CD4-positive, alpha-beta T cell treated with Interleukin-17A for 4 hours (primary cell): ENCODE measurements around the gene AGPS.
"Not testable (repeated sequence)": the region's sequence is repeated elsewhere in the genome, so short reads cannot be mapped to it uniquely, and the experiment has no call there.

ENCODE experiments used
- DNase-seq: peaks from one replicate; pipeline ENCODE4 v3.0.0-alpha.2; 2020; ENCODE audit warnings: mixed read lengths

The AGPS gene

DNA sequence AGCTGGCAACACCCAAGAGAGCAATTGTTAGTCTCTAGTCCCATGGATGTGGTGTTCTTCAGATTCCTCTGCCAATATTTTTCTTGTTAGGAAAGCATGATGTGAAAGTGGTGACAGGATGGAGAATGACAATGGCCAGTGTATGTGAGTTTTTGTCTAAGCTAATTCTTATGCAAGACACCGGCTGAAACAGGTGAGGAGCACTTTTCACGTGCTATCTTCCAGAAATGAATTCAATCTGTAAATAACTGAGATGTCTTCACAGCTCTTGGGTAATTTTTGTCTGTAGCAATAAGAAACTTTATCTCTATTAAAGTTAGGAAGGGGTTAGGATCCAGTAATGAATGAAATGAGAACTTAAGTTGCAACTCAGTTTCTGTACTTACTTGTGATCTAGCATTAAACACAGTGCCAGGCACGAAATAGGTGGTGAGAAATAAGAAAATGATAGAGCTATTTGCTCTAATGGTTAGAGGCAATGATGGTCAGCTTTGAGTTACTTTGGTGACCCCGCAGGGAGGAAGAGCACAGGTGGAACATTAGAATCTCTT lies 676 bp upstream of the AGPS start:
- no peak for DNase-seq

DNA sequence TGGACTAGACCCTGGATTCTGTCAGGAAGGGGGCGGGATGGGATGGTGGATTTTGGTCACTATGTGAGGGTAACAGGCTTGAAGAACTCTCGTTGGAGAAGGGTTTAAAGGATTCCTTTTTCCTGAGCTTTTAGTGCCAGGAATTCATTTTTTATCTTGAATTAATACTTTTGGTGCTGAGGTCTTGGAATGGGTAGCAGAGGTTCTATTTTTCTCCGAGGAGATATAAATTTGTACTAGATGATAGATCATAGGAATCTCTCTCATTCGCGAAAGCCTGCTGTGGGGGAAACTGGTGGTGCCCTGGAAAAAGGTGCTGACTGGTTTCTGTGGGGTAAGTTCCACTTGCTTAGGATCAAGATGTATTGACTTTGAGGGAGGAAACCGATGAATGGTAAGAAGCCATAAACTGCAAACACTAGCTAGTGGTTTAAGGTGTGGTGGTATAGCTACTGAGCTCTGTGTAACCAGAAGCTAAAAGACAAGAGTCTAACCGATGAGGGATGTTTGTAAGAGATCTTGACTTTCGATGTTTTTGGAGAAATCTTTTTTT lies 706 bp downstream of the AGPS start:
- DNase-seq: peak; percentile 13

DNA sequence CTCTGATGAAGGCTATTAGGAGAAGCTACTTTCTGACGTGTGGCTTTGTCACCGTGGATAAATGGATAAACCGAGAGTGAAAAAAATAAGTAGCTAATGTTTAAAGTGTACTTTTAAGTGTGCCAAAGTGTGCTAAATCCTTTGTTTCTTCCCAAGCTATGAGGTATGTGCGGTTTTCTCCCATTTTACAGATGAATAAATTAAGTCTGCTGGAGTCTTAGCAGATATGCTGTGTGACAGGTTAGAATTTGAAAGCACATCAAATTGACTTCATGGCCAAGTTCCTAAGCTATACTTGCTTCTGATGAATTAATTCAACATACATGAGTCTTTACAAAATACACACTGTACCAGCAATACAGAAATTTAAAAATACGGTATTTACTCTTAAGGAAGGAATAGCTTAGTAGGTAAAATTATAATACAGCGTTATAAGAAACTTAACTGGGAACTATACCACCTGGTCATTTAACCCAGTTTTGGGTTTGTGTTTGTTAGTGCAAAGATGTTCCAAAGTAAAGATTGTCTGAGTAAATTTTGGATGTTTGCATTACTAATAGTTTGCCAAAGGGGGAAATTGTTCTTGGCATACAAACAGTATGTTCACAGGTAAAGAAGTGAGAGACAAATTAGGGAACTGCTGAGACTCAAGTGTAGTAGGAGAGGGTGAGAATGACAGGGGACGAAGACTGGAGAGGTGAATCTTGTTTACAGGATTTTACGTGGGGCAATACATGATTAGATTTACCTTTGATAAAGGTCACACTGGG lies 1.4 kb downstream of the AGPS start:
- no peak for DNase-seq

DNA sequence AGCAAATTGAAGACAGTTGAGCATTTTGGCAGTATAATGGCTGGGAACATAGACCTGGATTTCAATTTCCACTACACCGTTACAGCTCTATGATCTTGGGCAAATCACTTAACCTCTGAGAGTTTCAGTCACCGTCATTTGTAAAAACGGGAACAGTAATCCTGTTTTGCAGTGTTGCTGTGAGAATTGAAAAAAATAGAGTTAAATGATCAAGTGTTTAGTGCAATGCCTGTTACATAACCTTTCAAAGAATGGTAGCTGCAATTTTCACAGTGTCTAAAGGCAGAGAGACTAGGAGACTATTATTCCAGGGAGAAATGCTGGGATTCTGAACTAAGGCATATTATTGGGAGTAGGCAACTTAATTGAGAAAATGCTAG lies 2.0 kb downstream of the AGPS start:
- no peak for DNase-seq

DNA sequence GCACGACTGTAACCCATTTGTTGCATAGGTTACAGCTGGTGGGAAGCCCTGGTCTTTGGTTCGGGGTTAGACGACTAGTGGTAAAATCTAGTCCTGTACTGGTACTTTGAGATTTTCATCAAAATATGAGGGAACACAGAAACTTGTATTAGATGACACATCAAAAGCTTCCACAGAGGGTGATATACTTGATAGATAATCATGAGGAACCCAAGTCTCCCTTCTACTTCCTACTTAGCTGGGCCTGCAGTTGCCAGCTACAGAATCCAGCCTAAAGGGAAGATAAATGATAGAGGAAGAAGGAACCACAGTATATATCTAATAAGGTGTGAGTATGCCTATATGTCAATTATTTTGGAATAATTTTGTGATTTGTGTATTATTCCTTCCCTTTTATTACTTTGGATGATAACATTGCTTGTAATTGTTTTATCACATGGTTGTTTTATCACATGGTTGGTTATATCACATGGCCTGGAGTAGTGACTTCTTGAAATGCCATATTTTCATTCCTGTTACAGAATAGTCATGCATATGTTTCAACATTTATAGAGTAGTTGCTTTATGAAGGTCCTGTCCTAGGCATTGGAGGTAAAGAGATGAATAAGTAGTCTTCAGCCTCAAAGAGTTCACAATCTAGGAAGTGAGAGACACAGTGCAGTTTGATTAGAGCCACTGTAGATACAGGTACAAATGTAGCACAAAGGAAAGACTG lies 2.9 kb downstream of the AGPS start:
- no peak for DNase-seq

DNA sequence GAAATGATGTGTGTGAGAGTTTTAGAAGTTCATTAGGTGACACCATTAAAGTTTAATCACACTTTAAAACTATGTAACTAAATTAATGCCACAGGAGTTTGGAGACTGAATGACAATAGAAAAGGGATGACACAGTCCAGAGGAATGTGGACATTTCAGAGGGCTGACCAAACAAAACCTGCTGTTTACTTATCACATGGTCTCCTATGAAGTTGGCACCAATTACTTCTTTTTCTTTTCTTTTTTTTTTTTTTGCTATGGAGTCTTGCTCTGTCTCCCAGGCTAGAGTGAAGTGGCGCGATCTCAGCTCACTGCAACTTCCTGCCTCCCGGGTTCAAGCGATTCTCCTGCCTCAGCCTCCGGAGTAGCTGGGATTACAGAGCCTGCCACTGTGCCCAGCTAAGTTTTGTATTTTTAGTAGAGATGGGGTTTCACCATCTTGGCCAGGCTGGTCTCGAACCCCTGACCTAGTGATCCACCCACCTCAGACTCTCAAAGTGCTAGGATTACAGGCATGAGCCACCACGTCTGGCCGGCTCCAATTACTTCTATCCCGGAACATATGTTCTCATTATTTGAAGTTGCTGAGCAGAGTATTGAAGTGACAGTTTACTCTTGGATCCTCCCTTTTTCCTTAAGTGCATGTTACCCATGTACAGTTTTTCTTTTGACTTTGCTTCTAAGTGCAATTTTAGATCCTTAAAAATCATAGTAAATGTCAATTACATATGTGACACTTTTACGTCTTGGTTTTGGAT lies 4.3 kb downstream of the AGPS start:
- no peak for DNase-seq

DNA sequence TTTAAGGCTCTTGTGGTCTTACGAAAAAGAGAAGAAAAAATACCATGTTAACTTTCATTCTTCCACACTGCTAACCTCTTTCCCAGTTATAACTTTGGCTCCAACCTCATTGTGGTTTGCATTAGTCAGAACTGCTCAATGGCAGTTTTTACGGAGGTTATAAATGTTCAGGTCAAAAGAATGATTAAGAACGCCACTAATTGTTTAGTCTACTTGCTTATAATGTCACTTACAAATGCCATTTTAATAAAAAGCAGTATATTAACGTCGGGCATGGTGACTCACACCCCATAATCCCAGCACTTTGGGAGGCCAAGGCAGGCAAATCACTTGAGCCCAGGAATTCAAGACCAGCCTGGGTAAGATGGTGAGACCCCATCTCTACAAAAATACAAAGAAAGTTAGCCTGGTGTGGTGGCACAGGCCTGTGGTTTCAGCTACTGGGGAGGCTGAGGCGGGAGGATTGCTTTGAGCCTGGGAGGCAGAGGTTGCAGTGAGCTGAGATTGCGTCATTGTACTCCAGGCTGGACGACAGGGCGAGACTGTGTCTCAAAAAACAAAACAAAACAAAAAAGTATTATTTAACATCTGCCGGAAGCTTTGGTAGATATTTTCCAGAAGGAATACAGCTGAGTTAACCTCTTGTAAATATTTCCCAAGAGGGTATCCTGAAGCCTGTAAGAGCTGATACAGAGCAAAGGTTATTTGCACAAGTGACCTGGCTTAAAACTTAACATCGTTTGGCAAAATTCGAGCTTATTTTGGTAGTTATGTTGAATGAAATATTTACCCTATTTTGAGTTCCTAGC lies 5.1 kb downstream of the AGPS start:
- no peak for DNase-seq

DNA sequence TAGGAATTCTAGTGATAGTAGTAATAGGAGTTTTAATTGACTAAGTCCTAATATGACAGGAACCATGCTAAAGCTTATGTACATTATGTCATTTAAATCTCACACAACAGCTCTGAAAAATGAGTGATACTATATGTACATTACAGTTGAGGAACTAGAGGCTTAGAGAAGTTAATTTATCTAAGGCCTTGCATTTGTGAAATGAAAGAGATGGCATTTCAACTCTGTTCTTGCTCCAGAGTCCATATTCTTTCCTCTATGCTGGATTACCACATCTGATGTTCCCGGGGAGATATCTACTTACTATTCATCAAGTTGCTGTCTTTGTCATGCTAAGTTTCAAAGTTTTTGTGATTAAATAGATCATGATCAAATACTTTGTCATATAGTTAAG lies 5.7 kb downstream of the AGPS start:
- DNase-seq: no peak

DNA sequence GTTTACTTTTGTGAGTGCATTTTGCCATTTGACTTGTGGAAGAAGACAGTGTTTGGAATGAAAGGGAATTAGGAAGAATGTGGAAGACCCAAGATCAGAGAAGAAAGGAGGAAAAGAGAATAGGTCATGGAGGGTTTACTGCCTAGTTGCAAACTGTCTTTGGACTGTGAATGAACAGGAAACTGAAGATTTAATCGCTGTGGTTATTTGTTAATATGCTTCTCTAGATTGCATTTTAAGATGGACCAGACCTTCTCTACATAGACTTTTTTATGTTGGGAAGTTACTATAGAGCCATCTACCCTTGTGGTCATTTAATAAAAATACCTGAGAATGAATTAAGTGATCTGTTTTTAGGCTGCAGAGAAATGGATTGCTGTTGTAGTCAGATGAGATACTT lies 6.2 kb downstream of the AGPS start:
- DNase-seq: no peak

DNA sequence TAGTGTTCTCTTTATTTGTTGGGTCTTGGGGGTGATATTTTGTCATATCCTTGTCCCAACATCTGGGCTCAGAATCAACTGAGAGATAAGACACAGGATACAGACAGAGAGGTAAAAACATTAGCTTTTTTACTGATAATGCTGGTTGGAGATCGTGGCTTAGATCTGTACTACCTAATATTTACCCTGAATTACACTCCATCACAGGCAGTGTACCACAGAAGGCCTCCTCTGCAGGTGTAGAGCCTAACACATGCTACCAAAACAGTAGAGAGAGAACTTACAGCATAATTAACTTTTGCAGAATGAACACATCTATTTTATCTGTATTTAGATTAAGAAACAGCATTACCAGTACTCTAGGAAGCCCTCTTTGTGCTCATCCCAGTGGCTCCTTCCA lies 6.8 kb downstream of the AGPS start:
- no peak for DNase-seq

DNA sequence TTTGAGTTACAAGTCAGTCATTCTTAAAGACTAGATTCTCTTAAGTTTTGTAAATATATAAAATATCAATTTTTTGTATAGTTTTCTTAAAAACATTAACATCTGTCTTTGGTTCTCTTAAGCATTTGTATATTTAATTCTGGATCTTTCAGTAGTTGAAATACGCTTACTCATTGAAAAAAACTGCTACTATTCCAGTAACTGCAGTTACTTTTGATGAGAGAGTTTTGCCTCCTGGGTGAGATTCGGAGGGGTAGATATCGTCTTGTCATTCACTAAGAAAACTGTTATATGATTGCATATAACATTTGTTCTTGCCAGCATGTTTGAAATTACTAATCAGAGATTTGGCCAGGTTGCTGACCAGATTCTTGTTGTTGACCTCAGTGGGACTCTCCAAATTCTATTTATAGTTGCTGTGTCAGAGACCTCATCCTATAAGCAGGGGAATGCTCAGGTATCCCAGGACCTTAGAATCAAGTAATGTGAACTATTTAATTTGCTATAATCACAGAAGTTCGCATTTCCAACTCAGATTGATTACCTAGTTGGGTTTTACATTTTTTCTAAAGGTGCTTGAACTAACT lies 7.9 kb downstream of the AGPS start:
- DNase-seq: no peak

DNA sequence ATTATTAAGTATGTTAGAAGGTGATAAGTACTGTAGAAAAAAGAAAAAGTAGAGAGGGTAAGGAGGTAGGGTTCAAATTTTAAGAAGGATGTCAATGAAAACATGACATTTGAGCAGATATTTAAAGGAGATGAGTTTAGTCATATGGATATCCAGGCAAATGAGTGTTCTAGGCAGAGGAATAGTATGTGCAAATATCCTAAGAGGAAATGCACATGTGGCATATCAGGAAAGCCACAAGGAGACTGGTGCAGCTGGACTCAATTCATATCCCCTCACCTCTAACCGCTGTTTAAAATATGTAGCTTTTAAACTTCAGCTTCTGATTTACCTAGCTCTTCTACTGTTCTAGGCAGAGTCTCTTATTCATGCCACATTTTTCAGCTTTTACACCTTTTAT lies 9.5 kb downstream of the AGPS start:
- DNase-seq: no peak

DNA sequence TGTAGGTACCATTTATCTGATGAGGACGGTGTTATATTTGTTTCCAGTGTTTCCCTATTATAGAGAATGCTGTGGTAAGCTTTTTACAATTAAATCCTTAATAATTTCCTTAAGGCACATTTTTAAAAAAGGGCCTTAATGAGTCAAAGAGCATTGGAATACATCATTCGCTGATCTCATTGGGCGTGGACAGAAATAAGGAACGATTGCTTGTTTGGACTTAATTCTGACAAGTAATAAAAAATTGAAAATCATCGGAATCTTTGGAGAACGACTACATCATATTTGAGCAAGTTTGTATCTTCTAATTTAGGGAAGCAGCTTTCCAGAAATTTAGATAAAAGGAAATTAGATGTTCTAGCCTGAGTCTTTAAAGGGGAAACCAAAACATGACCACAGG lies 11.3 kb downstream of the AGPS start:
- no peak for DNase-seq

DNA sequence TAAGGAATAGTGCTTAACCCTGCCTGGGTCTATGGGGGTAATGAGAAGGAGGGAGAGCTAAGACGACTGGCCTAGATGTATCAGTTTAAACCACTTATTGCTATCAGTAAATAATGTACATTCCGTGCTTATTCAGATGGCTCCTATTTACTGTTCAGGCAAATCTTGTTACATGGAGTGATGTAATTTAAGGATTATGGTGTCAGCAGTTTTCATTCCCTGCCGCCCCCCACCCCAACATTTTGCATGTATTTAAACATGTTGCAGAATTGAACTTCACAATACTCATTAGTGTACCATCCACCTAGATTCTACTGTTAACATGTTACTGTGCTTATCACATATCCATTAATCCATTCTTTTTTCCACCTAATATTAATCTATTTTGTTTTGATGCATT lies 11.7 kb downstream of the AGPS start:
- DNase-seq: no peak

DNA sequence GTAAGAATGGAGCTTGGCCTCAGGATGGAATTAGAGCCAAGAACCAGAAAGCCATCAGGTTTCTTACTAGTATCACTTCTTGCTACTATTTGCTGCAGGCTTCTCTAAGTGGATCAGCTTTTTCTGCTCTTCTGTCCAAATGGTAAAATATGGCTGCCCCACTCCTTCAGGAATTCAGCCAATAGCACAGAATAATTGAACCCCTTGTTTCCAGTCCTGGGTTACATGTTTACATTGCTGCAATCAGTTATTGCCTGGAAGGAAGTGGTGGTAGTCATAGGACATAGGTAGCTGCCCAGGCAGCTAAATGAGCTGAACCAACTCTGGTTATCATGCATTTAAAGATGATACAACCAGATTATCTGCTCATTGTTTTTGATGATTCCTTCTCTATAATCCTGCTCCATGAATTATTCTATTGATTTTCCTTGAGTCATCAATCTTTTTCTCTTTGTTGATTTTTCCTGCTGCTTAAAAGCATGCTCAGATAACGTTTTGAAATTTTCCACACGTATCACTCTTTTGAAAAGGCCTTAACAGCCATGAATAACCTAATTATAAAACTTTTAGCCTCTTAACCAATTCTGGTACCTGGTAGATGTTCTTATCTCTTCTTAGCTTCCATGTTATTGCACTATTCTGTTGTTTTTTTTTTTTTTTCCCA lies 12.6 kb downstream of the AGPS start:
- DNase-seq: no peak

DNA sequence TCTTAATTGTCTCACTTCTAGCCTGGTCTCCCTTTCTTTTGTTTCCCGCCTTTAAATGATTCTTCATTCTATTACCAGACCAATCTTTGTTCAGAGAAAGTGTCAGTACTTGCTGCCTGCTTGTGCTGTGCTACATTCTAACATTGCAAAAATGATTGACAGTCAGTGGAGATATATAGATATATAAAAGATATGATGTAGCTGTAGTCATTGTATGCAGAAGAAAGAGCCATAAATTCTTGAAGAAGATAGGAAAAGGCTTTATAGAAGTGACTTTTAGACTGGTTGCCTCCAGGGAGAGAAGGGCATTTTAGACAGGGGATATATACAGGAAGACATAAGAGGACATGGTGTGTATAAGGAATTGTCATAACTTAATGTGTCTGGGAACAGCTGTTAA lies 13.6 kb downstream of the AGPS start:
- no peak for DNase-seq

DNA sequence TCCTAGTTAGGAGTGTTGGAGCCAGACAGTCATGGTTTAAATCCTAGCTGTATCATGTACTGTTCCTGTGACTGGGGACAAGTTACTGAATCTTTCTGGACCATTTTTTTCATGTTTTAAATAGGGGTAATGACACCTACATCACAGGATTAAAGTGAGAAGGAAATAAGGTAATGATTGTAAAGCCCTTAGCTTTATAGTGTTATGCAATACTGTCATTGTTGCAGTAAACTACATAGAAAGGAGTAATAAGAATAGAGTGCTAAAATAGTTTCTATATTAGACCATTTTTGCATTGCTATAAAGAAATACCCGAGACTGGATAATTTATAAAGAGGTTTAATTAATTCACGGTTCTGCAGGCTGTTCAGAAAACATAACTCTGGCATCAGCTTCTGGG lies 14.5 kb downstream of the AGPS start:
- no peak for DNase-seq

DNA sequence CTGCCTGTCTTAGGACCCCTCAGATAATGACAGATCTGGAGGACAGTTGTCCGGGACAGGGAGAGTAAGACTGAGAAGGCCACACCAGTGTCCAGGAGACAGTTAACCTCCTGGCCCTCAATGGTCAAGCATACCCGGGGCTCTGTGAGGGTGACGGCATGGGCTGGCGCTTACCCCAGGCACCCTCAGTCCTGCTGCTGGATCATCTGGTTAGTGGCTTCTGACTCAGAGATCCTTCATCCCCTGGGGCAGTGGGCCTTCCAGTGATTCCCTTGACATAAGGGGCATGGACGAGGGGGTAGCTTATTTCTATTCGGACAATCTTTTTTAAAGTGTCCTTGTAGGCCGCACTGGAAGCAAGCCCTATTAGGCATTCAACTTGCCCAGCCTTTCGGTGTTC lies 18.1 kb downstream of the AGPS start:
- DNase-seq: not testable (repeated sequence)

DNA sequence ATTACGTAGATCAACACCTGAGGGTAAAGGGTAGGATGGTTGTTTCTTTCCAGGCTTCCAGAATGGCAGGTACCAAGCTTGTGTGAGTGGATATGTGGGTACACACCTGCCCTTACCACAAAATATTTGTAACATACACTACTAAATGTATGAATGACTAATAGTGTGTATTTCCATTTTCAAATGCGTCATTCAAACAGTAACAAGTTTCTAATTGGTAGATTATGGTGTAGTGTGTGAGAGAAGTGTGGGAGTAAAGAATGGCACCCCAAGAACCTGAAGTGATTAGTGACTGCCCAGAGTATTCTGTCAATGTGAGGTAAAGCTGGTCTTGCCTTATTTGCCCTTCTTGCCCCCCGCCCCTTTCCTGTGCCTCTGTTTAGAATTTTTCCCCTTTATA lies 21.1 kb downstream of the AGPS start:
- DNase-seq: no peak

DNA sequence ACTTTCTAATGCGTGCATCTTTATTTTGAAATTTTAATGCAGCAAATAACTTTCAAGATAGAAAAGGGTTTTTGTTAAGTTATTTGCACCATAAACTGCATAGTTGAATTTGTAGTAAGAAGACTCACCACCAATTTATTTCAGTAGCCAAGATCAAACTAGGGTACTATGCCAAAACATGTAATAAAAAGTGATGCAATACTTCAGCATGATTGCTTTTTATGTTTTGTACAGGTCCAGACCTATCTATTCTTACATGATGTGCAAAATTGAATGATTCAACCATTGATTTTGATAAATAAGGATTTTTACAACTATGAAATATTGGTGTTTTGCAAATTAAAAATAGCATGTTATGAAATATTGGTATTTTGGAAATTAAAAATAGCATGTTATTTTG lies 26.7 kb downstream of the AGPS start:
- no peak for DNase-seq

DNA sequence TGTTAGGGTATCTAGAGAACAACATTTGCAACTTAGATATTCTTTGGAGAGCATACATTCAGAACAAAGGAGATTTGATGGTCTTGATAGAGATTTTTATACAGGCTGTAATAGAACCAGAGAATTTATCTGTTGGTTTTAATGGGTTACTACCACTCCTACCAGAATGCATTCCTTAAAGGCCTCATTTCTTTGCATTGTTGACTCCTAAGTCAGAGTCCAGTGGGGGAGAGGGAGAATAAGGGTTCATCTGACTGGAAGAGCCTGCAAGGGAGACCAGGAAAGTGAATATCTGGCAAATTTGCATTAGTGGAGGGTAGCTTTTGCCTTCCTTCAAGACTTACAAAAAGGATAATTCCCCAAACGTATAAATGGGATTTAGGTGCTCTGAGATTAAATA lies 29.7 kb downstream of the AGPS start:
- no peak for DNase-seq

DNA sequence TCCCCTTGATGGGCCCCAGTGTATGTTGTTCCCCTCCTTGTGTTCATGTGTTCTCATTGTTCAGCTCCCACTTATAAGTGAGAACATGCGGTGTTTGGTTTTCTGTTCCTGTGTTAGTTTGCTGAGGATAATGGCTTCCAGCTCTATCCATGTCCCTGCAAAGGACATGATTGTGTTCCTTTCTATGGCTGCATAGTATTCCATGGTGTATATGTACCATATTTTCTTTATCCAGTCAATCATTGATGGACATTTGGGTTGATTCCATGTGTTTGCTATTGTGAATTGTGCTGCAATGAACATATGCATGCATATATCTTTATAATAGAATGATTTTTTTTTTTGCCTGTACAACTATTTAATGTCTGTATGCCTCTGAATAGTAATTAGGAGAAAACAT lies 31.5 kb downstream of the AGPS start:
- not testable (repeated sequence) for DNase-seq
